Naive thymus-derived CD4-positive, alpha-beta T cell (primary cell): Measurements from ENCODE around the gene RBCK1. TPM values are rescaled to one million over a fixed set of nuclear protein-coding genes. Genes with fewer than 3 reads are reported as not detected.

Experiments used
- ATAC-seq: fragments of 150-1000 bp; cut with Tn5 transposase; 2 replicates; pipeline ENCODE4 v1.10.0; 2021; ENCODE audit warnings: mild to moderate bottlenecking, moderate library complexity
- CTCF ChIA-PET: fragments of 350-600 bp; sonication (Branson Sonifier 250); formaldehyde crosslinking; loops from one replicate; lab custom pipeline; 2021; ENCODE audit warnings: antibody characterized with exemption; lab: Charles Lee
- POLR2A ChIA-PET: fragments of 350-600 bp; sonication (Branson Sonifier 250); formaldehyde crosslinking; loops from one replicate; lab custom pipeline; 2021; ENCODE audit warnings: antibody characterized with exemption, inconsistent platforms; lab: Charles Lee
- DNase-seq, 9 donors: peaks; one replicate each; pipeline versions ENCODE4 v3.0.0 to v3.0.0-alpha.2; 2020 to 2022; ENCODE audit warnings: mixed read lengths in 1 of 9
- H3K27ac ChIP-seq: one replicate; pipeline ENCODE4 v1.7.0; 2013; ENCODE audit warnings: mild to moderate bottlenecking, low read depth, low read length, moderate library complexity
- H3K27me3 ChIP-seq, 2 donors: one replicate each; pipeline ENCODE4 v1.7.0; 2013; ENCODE audit warnings: low read length in 2 of 2, mild to moderate bottlenecking in 2 of 2, moderate library complexity in 2 of 2; ENCODE audit not compliant: control insufficient read depth in 2 of 2, insufficient read depth in 2 of 2
- H3K36me3 ChIP-seq, 3 experiments: 1 replicate in 2 of 3; 2 replicates in 1 of 3; pipeline ENCODE4 v1.7.0; 2013; ENCODE audit warnings: low read length in 3 of 3, mild to moderate bottlenecking in 3 of 3, moderate library complexity in 1 of 3; ENCODE audit not compliant: insufficient read depth in 3 of 3, control insufficient read depth in 2 of 3
- H3K4me1 ChIP-seq, 2 donors: one replicate each; pipeline ENCODE4 v1.7.0; 2013; ENCODE audit warnings: low read length in 2 of 2, mild to moderate bottlenecking in 2 of 2, moderate library complexity in 1 of 2; ENCODE audit not compliant: control insufficient read depth in 2 of 2, insufficient read depth in 2 of 2
- H3K4me3 ChIP-seq: 2 replicates; pipeline ENCODE4 v1.7.0; 2013; ENCODE audit warnings: mild to moderate bottlenecking, low read length
- H3K9me3 ChIP-seq, 3 experiments: 1 replicate in 2 of 3; 2 replicates in 1 of 3; pipeline ENCODE4 v1.7.0; 2013; ENCODE audit warnings: low read length in 3 of 3; ENCODE audit not compliant: control insufficient read depth in 2 of 3
- H3K27ac Mint-ChIP-seq, 9 donors: one replicate each; pipeline ENCODE4 v1.8.0; 2020 to 2022; ENCODE audit warnings: mixed read lengths in 9 of 9, mild to moderate bottlenecking in 8 of 9, moderate library complexity in 5 of 9, inconsistent platforms in 2 of 9
- H3K27me3 Mint-ChIP-seq, 5 donors: one replicate each; pipeline ENCODE4 v1.8.0; 2021 to 2022; ENCODE audit warnings: mixed read lengths in 5 of 5, mild to moderate bottlenecking in 1 of 5
- H3K36me3 Mint-ChIP-seq, 5 donors: one replicate each; pipeline ENCODE4 v1.8.0; 2020 to 2022; ENCODE audit warnings: mixed read lengths in 5 of 5, mild to moderate bottlenecking in 3 of 5, inconsistent platforms in 1 of 5
- H3K4me1 Mint-ChIP-seq, 7 donors: one replicate each; pipeline ENCODE4 v1.8.0; 2020 to 2022; ENCODE audit warnings: mixed read lengths in 7 of 7, mild to moderate bottlenecking in 3 of 7, inconsistent platforms in 1 of 7
- H3K4me3 Mint-ChIP-seq, 10 donors: one replicate each; pipeline ENCODE4 v1.8.0; 2020 to 2022; ENCODE audit warnings: mild to moderate bottlenecking in 10 of 10, mixed read lengths in 10 of 10, moderate library complexity in 6 of 10, inconsistent platforms in 2 of 10
- H3K9me3 Mint-ChIP-seq, 11 donors: one replicate each; pipeline ENCODE4 v1.8.0; 2020 to 2022; ENCODE audit warnings: mixed read lengths in 11 of 11, mild to moderate bottlenecking in 4 of 11, inconsistent platforms in 1 of 11, moderate library complexity in 1 of 11
- intact Hi-C, 2 donors: fragments of 100-400 bp; cut with micrococcal nuclease; formaldehyde crosslinking; loops; one replicate each; pipeline ENCODE4 v1.15.1; 2023
- polyA plus RNA-seq, 2 donors: library from polyadenylated mRNA; unstranded; fragments of 300-500 nt; fragmentation: Illumina TruSeq; gene quantifications; one replicate each; pipeline ENCODE4 v1.2.3, GENCODE V29; 2021
- total RNA-seq, 6 experiments: library from RNA in 5 of 6; stranded (reverse) in 5 of 6; gene quantifications; 1 replicate in 5 of 6; 2 replicates in 1 of 6; pipeline ENCODE4 v1.2.3 and lab custom pipeline; 2021 to 2026

The RBCK1 gene
- total and polyA plus RNA-seq, 7 experiments from 2014 or later = 70.3 to 153 (median 96.9) TPM

DNA sequence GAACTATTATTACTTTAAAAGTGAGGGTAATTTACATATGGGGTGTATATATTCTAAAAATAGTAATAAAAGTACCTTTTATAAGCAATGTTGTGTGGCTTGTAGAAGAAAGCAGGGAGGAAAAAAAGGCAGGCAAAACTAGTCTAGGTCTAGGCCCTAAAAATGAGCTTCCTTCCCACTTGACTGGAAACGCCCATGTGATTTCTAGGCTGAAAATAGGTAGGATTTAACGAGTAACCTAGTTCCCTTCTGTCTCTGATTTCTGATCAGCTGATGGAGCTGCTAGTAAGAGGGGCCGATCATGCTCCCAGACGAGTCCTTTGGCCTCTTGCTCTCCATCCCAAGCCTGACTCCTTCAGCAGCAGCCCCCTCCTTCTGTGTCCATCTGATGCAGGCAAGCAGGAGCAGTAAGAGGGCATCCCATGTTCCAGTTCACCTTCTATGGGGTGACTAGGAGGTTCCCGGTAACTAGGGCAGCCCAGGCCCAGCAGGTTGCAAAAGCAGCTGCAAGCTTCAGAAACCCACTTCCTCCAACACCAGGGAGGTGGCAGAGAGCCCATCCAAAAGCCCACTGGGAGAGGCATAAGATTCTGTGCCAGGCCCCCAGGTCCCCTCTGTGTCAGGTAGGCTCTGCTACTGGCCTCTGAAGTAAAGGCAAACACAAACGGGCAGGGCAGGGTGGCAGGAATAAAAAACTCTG, 29.8 kb downstream of the RBCK1 start:
- H3K27me3 ChIP-seq = no peaks in the 10 kb centered on the region
- no peaks in the 10 kb centered on the region for H3K9me3 ChIP-seq
- intact Hi-C loops = loop anchor here (1.0 to 2.0 kb wide), 5 partner anchors 24 to 83 kb away; partner anchors contain the start of gene TBC1D20 (in 2 of the 2)
- no peak for ATAC-seq
- peak overlapping the region; percentile 76 to 97 (median 82) for H3K4me3 Mint-ChIP-seq
- no peaks in the 10 kb centered on the region for H3K9me3 Mint-ChIP-seq
- H3K27ac Mint-ChIP-seq = peak overlapping the region in 6 of 9 donors; percentile 27 to 81 (median 54)
- peaks cover 6 to 53% (median 36%) of the 10 kb centered on the region in 5 donors for H3K36me3 Mint-ChIP-seq
- ChIA-PET CTCF (interaction anchor here (0.8 to 2.0 kb wide), 4 partner anchors 30 to 55 kb away, joined by 3 to 5 read pairs (median 4); no protein-coding TSS in a partner anchor), POLR2A (interaction anchor here (0.6 to 3.5 kb wide), 7 partner anchors 11 to 58 kb away, joined by 3 to 16 read pairs (median 4); partner anchors contain the start of genes TBC1D20 and TRIB3)
- H3K27me3 Mint-ChIP-seq = no peaks in the 10 kb centered on the region
- peaks cover 55 to 79% (median 75%) of the 10 kb centered on the region in 7 donors for H3K4me1 Mint-ChIP-seq
- peaks cover 46 to 50% of the 10 kb centered on the region in 2 donors for H3K4me1 ChIP-seq
- H3K27ac ChIP-seq = no peak overlapping the region
- peak overlapping the region; percentile 45 for H3K4me3 ChIP-seq
- DNase-seq = peak in 2 of 9 donors; percentile 14
- peaks cover 0 to 56% (median 7%) of the 10 kb centered on the region in 3 experiments for H3K36me3 ChIP-seq

DNA sequence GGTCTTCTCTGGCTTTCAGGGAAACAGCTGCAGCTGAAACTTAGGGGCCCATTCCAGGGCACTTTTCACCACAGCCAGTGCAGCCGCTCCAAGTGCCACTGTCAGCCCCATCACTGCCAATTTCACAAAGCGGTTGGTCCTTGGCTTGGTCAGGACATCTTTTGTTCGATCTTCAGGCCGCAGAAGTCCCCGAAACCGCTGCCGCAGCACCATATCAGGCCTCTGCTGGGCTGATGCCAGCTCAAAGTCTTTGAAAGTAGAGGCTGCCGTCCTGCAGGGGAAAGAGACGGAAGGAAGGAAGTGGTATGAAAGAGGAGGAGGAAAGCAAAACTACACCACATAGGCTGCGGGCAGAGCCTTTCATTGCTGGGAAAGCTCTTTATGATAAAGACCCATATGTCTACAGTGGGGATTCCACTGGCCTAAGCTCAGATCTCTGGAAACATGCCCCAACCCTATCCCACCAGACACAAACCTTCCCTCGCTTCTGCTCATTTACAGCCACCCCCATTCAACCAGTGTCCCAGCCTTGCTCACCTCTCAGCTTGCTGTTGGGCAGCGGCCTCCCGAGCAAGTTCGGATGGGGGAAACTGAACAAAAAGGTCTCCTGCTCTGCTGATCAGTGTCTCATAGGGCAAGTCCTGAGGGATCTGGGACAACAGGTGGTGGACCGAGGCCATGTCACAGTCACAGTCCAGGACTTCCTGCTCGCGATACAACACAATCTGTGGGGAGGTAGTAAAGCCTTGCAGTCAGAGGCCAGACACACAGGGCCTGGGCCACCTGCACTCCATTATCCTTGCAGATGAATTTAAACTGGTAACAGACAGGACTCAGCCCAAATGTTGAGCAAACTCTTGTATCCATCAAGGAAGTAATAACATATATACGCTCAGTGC, 30.7 kb downstream of the RBCK1 start:
- DNase-seq (peak; percentile 29 to 72 (median 60)), ATAC-seq (peak; percentile 91)
- Histone ChIP-seq H3K36me3 (peaks cover 0 to 64% (median 7%) of the 10 kb centered on the region in 3 experiments), H3K4me1 (peaks cover 38 to 42% of the 10 kb centered on the region in 2 donors), H3K4me3 (peak overlapping the region; percentile 45), H3K9me3 (no peaks in the 10 kb centered on the region), H3K27ac (peak overlapping the region; percentile 39), H3K27me3 (no peaks in the 10 kb centered on the region)
- Mint-ChIP-seq H3K27ac (peak overlapping the region; percentile 10 to 90 (median 79)), H3K27me3 (no peaks in the 10 kb centered on the region), H3K4me3 (peak overlapping the region; percentile 76 to 97 (median 82)), H3K9me3 (no peaks in the 10 kb centered on the region), H3K36me3 (peaks cover 6 to 57% (median 41%) of the 10 kb centered on the region in 5 donors), H3K4me1 (peaks cover 51 to 72% (median 68%) of the 10 kb centered on the region in 7 donors)
- intact Hi-C loops = loop anchor here (1.0 to 2.0 kb wide), 5 partner anchors 23 to 84 kb away; partner anchors contain the start of gene TBC1D20 (in 2 of the 2)
- CTCF ChIA-PET = interaction anchor here (0.7 to 2.0 kb wide), 3 partner anchors 17 to 39 kb away, joined by 3 to 5 read pairs (median 3); no protein-coding TSS in a partner anchor
- POLR2A ChIA-PET = interaction anchor here (0.5 to 3.5 kb wide), 8 partner anchors 12 to 45 kb away, joined by 3 to 16 read pairs (median 4); partner anchors contain the start of gene TBC1D20

DNA sequence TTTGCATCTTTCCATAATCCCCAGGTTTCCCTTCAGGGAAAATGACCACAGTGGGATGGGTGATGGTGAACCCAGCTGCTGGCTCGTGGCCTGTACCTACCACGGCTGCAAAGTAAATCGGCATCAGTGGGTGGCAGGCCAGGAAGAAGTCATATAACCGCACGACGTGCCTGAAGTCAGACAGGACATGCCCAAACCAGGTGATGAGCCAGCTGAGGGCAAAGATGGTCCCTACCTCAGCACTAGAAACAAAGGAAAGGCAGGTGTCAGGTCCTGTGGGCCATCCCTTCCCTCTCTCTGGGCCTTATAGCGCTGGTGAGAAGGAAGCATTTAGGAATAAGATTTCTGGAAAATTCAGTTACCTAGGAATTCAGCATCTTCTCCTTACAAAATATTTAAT, 32.0 kb downstream of the RBCK1 start:
- ChIA-PET POLR2A (interaction anchor here (0.6 to 1.0 kb wide), 2 partner anchors 13 to 18 kb away, joined by 4 read pairs; no protein-coding TSS in a partner anchor), CTCF (no interaction called here)
- Mint-ChIP-seq H3K27ac (peak overlapping the region in 2 of 9 donors; percentile 79 to 82), H3K36me3 (peaks cover 12 to 67% (median 41%) of the 10 kb centered on the region in 5 donors), H3K4me1 (peaks cover 41 to 60% (median 56%) of the 10 kb centered on the region in 7 donors), H3K4me3 (peak overlapping the region in 5 of 10 donors; percentile 42 to 97 (median 77)), H3K9me3 (no peaks in the 10 kb centered on the region), H3K27me3 (no peaks in the 10 kb centered on the region)
- Histone ChIP-seq H3K4me1 (peaks cover 29 to 30% of the 10 kb centered on the region in 2 donors), H3K9me3 (no peaks in the 10 kb centered on the region), H3K27ac (no peak overlapping the region), H3K27me3 (no peaks in the 10 kb centered on the region), H3K4me3 (no peak overlapping the region), H3K36me3 (peaks cover 0 to 68% (median 11%) of the 10 kb centered on the region in 3 experiments)
- ATAC-seq = no peak
- intact Hi-C loops = no loop called here
- DNase-seq = no peak

DNA sequence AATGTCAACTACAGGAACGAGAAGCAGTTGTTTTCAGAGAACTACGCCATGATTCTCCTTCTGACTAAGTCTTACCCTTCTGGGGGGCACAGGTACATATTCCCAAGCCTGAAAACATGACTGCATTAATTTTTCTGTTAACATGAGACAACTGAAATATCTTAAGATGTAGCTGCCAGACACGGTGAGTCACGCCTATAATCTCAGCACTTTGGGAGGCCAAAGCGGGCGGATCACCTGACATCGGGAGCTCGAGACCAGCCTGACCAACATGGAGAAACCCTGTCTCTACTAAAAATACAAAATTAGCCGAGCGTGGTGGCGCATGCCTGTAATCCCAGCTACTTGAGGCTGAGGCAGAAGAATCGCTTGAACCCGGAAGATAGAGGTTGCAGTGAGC, 32.5 kb downstream of the RBCK1 start:
- no peaks in the 10 kb centered on the region for H3K27me3 ChIP-seq
- no peak for DNase-seq
- intact Hi-C loops = no loop called here
- no peak overlapping the region for H3K27ac ChIP-seq
- H3K36me3 ChIP-seq = peaks cover 0 to 68% (median 12%) of the 10 kb centered on the region in 3 experiments
- ChIA-PET POLR2A (interaction anchor here (0.6 to 1.0 kb wide), 2 partner anchors 14 to 17 kb away, joined by 4 read pairs; no protein-coding TSS in a partner anchor), CTCF (no interaction called here)
- H3K4me1 ChIP-seq = peaks cover 29 to 30% of the 10 kb centered on the region in 2 donors
- no peaks in the 10 kb centered on the region for H3K9me3 ChIP-seq
- Mint-ChIP-seq H3K27me3 (no peaks in the 10 kb centered on the region), H3K36me3 (peaks cover 13 to 66% (median 38%) of the 10 kb centered on the region in 5 donors), H3K27ac (no peak overlapping the region), H3K4me1 (peaks cover 36 to 57% (median 51%) of the 10 kb centered on the region in 7 donors), H3K9me3 (no peaks in the 10 kb centered on the region), H3K4me3 (peak overlapping the region in 2 of 10 donors; percentile 77 to 97)
- ATAC-seq = no peak
- no peak overlapping the region for H3K4me3 ChIP-seq

DNA sequence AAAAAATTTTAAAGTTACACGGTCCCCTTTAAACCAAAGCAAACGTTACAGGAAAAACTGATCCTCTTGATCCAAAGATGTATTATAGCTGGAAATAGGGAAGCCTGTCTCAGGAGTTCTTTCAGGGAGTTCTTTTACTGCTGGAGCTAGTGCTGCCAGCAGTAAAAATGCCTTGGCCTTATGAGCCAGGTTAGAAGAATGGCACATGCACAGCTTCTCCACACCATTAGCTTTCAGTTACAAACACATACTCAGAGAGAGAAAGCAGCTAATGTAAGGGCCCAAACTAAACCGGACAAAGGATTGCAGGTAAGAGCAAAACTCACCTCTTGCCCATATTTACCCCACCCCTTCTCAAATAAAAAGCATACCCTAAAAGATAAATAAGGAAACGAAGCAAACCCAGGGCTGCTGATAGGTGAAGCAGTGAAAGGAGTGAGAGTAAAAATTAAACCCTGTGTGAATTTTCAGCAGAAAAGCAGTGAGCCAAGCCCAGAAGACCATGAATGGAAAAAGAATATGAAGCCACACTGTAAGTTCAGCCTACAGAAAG, 35.2 kb downstream of the RBCK1 start:
- ATAC-seq = no peak
- POLR2A ChIA-PET = no interaction called here
- Histone ChIP-seq H3K36me3 (peaks cover 0 to 70% (median 12%) of the 10 kb centered on the region in 3 experiments), H3K4me3 (no peak overlapping the region), H3K9me3 (no peaks in the 10 kb centered on the region), H3K4me1 (peaks cover 17 to 18% of the 10 kb centered on the region in 2 donors), H3K27me3 (no peaks in the 10 kb centered on the region), H3K27ac (no peak overlapping the region)
- H3K36me3 Mint-ChIP-seq = peaks cover 13 to 57% (median 31%) of the 10 kb centered on the region in 5 donors
- H3K27ac Mint-ChIP-seq = no peak overlapping the region
- DNase-seq = no peak
- no peaks in the 10 kb centered on the region for H3K9me3 Mint-ChIP-seq
- intact Hi-C loops = no loop called here
- H3K4me3 Mint-ChIP-seq = no peak overlapping the region
- no peaks in the 10 kb centered on the region for H3K27me3 Mint-ChIP-seq
- H3K4me1 Mint-ChIP-seq = peaks cover 25 to 39% (median 28%) of the 10 kb centered on the region in 7 donors
- CTCF ChIA-PET = no interaction called here
